Peyer's patch (tissue), 4 donors: ENCODE data around the gene MAML3. TPM values are rescaled to one million over a fixed set of nuclear protein-coding genes. Genes with fewer than 3 reads are reported as not detected.

Source experiments
- DNase-seq, 3 donors: peaks; one replicate each; pipeline ENCODE4 v3.0.0-alpha.2; 2017 to 2019
- H3K27ac ChIP-seq, 4 donors: fragments of 200-600 bp; sonication (generic); one replicate each; pipeline ENCODE4 v1.5.1; 2016 to 2019
- H3K27me3 ChIP-seq, 2 donors: fragments of 200-600 bp; sonication (generic); one replicate each; pipeline ENCODE4 v1.5.1; 2019
- H3K36me3 ChIP-seq, 3 donors: fragments of 200-600 bp; sonication (generic); one replicate each; pipeline ENCODE4 v1.5.1; 2016 to 2019
- H3K4me1 ChIP-seq, 4 donors: fragments of 200-600 bp; sonication (generic); one replicate each; pipeline ENCODE4 v1.5.1; 2016 to 2019
- H3K4me3 ChIP-seq, 4 donors: fragments of 200-600 bp; sonication (generic); 1 replicate in 3 of 4; 2 replicates in 1 of 4; pipeline ENCODE4 v1.5.1; 2016 to 2019; ENCODE audit warnings: mild to moderate bottlenecking in 1 of 4
- H3K9me3 ChIP-seq, 4 donors: fragments of 200-600 bp; sonication (generic); one replicate each; pipeline ENCODE4 v1.5.1; 2016 to 2019; ENCODE audit warnings: mild to moderate bottlenecking in 1 of 4
- CTCF ChIP-seq, 6 experiments: fragments of 450-650 bp in 4 of 6; fragments of 200-600 bp in 2 of 6; sonication (generic) in 1 of 6; IDR thresholded peaks; one replicate each; pipeline ENCODE4 v1.5.1; 2017 to 2019; ENCODE audit warnings: antibody characterized with exemption in 6 of 6, mild to moderate bottlenecking in 3 of 6, moderate library complexity in 1 of 6
- POLR2A ChIP-seq, 2 donors: fragments of 450-650 bp; IDR thresholded peaks; one replicate each; pipeline ENCODE4 v1.5.1; 2017; ENCODE audit warnings: antibody characterized with exemption in 2 of 2, mild to moderate bottlenecking in 2 of 2, moderate library complexity in 2 of 2
- total RNA-seq, 4 donors: library from RNA; depleted of rRNA; stranded (reverse); fragments of >200 nt; gene quantifications; one replicate each; pipeline ENCODE4 v1.1.0, GENCODE V29; 2016

Gene MAML3
- total RNA-seq, 4 donors from 2014 or later: 6.5 to 44.6 (median 22.1) TPM

GRCh38 chr4:139773560-139774318 is 380.2 kb downstream of the MAML3 start:
- Histone ChIP-seq H3K4me1 (peaks cover 0 to 10% (median 0%) of the 10 kb centered on the region in 4 donors), H3K36me3 (no peaks in the 10 kb centered on the region), H3K27me3 (no peaks in the 10 kb centered on the region), H3K9me3 (no peaks in the 10 kb centered on the region), H3K27ac (no peak overlapping the region), H3K4me3 (no peak overlapping the region)
- no peak for DNase-seq
- no peak for TF ChIP-seq CTCF (IDR thresholded peaks at IDR 0.05)
- no peak for TF ChIP-seq POLR2A (IDR thresholded peaks at IDR 0.05)

- no peak for TF ChIP-seq POLR2A (IDR thresholded peaks at IDR 0.05)
- no peak for TF ChIP-seq CTCF (IDR thresholded peaks at IDR 0.05)
- no peak overlapping the region for H3K27ac ChIP-seq
- H3K9me3 ChIP-seq: no peaks in the 10 kb centered on the region
- H3K4me3 ChIP-seq: no peak overlapping the region
- H3K36me3 ChIP-seq: no peaks in the 10 kb centered on the region
- DNase-seq: no peak
- H3K4me1 ChIP-seq: peaks cover 0 to under 1% (median 0%) of the 10 kb centered on the region in 4 donors
- no peaks in the 10 kb centered on the region for H3K27me3 ChIP-seq
Observed at GRCh38 chr4:139770361-139770760, 383.6 kb downstream of the MAML3 start.

- Histone ChIP-seq H3K36me3 (no peaks in the 10 kb centered on the region), H3K9me3 (no peaks in the 10 kb centered on the region), H3K27me3 (no peaks in the 10 kb centered on the region), H3K4me3 (no peak overlapping the region), H3K4me1 (peaks cover 0 to 4% (median 0%) of the 10 kb centered on the region in 4 donors), H3K27ac (no peak overlapping the region)
- TF ChIP-seq POLR2A (IDR thresholded peaks at IDR 0.05): no peak
- no peak for DNase-seq
Observed at GRCh38 chr4:139769364-139769763, 384.6 kb downstream of the MAML3 start.

- H3K4me1 ChIP-seq: peaks cover 0 to 9% (median 0%) of the 10 kb centered on the region in 4 donors
- H3K27ac ChIP-seq: no peak overlapping the region
- no peak overlapping the region for H3K4me3 ChIP-seq
- H3K9me3 ChIP-seq: no peaks in the 10 kb centered on the region
- no peak for DNase-seq
- H3K36me3 ChIP-seq: no peaks in the 10 kb centered on the region
- peak in 1 of 6 experiments; percentile 5 for TF ChIP-seq CTCF (IDR thresholded peaks at IDR 0.05)
- no peak for TF ChIP-seq POLR2A (IDR thresholded peaks at IDR 0.05)
- no peaks in the 10 kb centered on the region for H3K27me3 ChIP-seq
Observed at GRCh38 chr4:139768896-139769295, 385.1 kb downstream of the MAML3 start.

GRCh38 chr4:139768366-139768765 is 385.6 kb downstream of the MAML3 start:
- no peak for DNase-seq
- H3K27ac ChIP-seq: no peak overlapping the region
- H3K4me3 ChIP-seq: no peak overlapping the region
- peaks cover 0 to 11% (median 0%) of the 10 kb centered on the region in 4 donors for H3K4me1 ChIP-seq
- H3K36me3 ChIP-seq: no peaks in the 10 kb centered on the region
- TF ChIP-seq CTCF (IDR thresholded peaks at IDR 0.05) (no peak), POLR2A (IDR thresholded peaks at IDR 0.05) (no peak)
- H3K9me3 ChIP-seq: no peaks in the 10 kb centered on the region
- H3K27me3 ChIP-seq: no peaks in the 10 kb centered on the region

GRCh38 chr4:139767585-139767984 is 386.4 kb downstream of the MAML3 start:
- Histone ChIP-seq H3K4me1 (peaks cover 0 to 19% (median 0%) of the 10 kb centered on the region in 4 donors), H3K27me3 (no peaks in the 10 kb centered on the region), H3K4me3 (no peak overlapping the region), H3K27ac (no peak overlapping the region), H3K9me3 (no peaks in the 10 kb centered on the region), H3K36me3 (no peaks in the 10 kb centered on the region)
- DNase-seq: no peak
- TF ChIP-seq CTCF (IDR thresholded peaks at IDR 0.05): no peak
- no peak for TF ChIP-seq POLR2A (IDR thresholded peaks at IDR 0.05)
